GM19025 (cell line): Measurements from ENCODE around the gene SPACA7.

ENCODE experiments used
- ATAC-seq: cut with Tn5 transposase; IDR thresholded peaks from one replicate; pipeline ENCODE4 v1.9.1; 2021; ENCODE audit warnings: mild to moderate bottlenecking, low read depth, moderate library complexity; ENCODE audit not compliant: unreplicated experiment

SPACA7 gene

GRCh38 chr13:112446867-112447266 is 70.7 kb downstream of the SPACA7 start:
- ATAC-seq, result no peak

DNA sequence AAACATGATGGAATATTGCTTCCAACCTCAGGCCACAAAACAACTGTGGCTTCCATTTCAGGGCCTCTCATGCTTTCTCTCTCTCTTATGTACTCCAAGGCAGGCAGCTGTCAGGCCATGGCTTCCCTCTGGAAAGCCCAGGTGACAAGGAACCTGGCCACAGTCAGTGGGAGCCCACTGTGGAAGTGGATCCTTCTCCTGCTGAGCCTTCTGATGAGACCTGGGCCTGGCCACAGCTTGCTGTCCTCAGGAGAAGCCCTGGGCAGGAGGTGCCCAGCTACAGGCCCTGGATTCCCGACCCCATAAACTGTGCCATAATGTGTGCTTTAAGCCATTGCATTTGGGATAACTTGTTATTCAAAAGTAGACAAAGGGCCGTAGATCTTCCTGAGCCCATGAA is 71.2 kb downstream of the SPACA7 start:
- no peak for ATAC-seq

DNA sequence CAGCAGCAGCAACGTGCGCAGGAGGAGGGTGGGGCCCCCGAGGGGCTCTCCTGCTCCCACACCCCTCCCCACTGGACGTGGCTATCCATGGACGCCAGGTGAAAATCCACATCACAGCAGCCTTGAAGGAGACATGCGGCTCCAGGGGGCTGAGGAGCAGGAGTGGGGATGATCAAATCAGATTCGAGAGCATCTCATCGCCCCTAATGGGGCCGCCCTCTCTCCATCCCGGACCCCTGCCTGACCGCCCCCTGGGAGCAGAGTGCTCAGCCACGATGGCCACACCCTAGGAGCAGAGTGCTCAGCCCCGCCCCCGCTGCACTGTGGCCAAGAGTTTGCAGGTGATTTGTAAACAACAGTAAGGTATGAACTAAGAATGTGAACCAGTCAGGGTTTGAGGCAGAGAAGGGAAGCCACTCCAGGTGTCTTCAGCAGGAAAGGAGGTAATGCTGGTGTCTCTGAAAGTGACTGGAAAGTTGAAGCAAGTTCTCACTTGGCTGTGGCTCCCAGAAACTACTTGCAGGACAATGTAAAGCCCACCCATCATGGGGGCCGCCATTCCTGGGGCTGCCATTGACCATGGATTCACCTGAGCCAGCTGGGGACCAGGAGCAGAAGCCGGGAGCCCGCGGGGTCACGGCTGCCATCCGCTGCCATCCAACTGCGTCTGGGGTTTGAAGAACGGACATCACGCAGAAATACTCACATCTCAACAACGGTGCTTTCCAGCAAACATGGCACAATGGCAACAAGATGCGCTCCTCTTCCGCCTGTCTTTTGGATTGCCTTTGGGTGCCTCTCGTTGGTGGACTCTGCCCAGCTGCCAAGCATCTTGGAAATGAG is 71.8 kb downstream of the SPACA7 start:
- no peak for ATAC-seq

GRCh38 chr13:112448621-112449544 is 72.7 kb downstream of the SPACA7 start:
- ATAC-seq, result no peak

- ATAC-seq, result no peak
These were observed 73.4 kb downstream of the SPACA7 start for GRCh38 chr13:112449545-112449930.

DNA sequence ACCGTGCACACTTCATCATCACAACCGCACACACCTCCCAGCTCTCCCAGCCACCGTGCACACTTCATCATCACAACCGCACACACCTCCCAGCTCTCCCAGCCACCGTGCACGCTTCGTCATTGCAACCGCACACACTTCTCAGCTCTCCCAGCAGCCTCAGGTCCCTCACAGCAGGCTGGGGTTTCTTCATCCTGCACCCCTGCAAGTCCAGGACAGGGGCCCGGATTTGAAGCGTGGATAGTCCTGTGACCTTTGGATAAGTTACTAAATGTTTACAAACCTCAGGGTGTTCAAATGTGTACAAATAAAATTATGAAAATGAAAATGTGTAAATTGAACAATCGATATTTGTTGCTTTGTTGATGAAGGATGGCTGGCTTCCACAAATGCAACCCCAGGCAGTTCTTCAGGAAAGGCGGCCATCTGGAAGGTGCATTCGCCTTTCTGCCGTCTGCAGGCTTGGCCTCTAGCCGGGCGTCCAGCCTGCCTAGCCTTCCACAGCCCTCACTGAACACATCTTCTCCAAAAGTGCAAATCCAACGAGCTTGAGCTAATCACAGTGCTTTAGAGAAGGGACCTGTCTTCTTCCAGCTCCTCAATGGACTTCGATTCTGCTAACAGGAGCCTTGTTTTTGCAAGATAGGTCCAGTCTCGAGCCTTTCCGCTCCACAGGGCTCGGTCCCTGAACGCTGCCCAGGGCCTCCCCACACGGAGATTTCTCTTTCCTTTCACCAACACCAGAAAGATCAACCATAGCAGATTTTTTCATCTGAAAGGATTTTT is 74.2 kb downstream of the SPACA7 start:
- ATAC-seq, result no peak

DNA sequence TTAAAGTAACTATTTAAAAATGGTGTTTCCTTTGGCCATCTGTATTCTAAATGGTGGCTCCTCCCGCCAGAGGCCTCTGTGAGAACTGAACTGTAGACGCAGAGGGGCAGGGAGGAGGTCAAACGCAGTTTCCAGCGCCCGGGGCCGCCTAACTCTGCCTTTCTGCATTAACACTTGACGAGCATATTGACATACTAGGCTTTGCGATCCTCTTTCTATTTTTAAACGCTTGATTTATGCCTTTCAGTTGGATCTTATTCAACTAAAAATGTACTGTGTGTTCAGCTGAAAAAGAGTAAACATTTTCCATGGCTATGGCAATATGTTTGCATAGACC is 74.7 kb downstream of the SPACA7 start:
- ATAC-seq, result no peak

DNA sequence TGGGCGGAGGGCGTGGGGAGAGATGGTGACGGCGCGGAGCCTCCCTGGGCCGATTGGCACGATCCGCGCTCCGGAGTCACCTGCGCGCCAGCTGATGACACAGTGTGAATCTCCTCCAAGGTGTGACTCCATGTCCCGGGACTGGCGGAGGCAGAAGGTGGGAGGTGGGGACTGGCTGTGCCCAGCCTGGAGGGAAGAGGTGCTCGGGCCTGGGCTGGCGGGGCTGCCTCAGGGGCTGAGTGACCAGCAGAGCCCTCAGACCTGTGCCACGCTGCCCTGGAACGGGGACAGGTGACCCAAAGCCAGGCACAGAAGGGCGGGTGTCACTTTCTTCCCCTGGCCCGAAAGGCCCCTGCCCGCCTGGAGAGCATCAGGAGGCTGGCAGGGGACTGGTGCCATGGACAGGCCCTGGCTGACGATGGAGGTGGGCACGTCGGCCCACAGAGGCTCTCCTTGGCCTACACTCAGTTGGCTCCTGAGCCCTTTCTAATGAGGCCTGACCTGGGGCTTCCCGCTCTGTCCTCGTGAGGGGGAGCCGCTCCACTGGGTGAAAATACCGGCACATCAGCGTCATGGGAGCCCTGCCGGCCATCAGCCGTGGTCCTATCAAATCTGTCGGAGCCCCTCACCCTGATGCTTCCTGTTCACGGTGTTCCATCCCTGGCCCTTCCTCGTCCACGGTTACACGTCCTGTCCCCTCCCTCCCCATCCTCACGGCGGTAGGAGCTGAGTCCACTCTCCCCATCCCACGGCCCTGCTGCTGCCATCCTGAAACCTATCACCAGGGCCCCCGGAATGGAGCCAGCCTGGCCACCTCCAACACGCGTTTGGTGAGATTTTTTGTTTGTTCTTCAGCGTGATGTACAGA is 75.6 kb downstream of the SPACA7 start:
- ATAC-seq, result no peak

DNA sequence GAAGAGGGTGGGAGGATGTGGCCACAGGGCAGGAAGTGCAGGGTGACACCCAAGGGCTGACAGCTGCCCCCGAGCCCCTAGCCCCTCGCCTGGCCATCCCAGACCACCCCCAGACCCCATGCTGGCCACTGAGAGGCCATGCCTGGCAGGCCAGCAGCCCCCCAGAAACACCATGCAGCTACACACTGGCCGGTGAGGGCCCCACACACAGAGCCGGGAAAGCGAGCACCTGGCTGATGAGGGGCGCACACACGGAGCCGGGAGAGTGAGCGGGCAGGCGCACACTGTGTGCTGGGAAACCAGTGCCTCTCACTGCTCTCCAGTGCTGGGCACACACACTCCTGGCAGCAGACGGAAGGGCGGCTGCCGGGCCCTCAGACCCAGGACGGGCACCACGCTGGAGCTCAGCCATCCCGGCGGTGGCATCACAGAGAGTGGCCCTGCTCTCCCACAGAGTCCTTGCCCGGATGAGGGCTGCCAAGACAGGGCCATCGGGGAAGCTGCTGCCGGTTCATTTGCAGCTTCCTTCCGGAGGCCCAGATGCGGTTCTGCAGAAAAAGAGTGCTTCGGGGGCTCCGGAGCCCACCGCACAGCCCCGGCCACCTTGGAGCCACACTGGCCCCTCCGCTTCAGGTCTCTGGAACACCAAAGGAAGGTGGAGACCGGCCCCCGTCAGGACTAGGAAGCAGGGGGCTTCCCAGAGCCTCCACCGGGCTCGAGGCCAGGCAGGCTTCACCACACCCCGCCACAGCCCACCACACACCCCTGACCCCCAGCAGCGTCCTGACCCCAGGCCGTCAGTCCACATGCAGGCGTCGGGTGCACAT is 76.4 kb downstream of the SPACA7 start:
- no peak for ATAC-seq

DNA sequence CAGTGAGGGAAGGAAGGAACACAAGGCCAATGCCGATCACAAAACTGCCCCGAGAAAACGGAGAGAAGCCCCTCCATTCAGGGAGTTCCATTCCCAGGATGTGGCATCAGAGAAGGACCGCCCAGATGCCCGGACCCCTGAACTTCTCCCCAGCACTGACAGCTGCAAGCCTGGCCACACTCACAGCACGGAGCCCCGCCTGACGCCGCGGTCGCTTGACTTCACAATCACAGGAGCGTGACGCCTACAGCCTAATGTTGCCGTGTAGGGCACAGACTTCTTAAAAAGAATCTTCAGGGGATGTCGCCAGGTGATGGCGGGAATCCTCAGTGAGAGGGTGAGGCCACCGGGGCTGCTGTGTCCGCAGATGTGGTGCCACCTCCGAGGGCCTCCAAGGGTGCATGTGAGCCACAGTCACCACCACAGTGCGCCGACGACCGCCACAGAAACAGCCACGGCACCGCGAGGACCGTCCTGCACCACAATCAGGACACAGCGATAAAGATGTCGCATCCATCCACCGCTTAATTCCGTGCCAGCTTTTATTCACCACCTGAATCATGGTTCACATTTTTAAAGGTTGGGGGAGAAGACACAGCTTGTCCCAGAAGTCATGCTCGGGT is 77.2 kb downstream of the SPACA7 start:
- ATAC-seq, result no peak

DNA sequence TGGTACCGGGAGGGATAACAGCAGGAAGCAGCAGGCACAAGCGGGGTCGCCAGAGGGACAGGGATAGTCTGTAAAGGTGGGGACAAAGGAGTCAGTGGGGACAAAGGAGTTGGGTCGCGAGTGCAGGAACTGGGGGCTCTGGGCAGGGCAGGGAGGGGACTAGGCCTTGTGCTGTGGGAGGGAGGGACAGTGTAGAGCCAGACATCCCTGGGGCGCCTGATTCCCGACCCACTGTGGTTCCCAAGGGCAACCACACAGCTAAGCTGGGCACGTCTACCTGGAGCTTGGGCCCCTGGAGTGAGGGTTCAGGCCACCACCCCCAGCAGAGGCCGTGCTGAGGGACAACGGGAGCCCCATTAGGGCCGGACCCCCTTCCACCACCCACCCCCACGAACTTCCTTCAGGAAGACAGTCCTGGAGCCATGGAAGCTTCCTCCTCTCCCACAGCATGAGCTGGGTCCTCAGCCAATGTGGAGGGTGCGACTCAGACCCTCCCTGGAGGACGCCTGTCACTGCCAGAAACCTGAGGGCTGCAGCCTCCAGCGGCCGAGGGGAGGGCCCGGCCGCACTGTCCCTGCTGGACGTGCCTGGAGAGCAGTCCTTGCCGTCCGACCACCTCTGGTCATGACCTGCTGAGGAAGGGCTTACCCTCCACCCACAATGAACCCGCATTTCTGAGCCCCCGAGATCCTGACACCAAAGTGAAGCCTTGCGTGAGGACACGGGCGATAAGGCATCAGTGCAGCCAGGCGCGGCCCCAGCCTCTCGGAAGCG is 77.9 kb downstream of the SPACA7 start:
- ATAC-seq, result no peak

DNA sequence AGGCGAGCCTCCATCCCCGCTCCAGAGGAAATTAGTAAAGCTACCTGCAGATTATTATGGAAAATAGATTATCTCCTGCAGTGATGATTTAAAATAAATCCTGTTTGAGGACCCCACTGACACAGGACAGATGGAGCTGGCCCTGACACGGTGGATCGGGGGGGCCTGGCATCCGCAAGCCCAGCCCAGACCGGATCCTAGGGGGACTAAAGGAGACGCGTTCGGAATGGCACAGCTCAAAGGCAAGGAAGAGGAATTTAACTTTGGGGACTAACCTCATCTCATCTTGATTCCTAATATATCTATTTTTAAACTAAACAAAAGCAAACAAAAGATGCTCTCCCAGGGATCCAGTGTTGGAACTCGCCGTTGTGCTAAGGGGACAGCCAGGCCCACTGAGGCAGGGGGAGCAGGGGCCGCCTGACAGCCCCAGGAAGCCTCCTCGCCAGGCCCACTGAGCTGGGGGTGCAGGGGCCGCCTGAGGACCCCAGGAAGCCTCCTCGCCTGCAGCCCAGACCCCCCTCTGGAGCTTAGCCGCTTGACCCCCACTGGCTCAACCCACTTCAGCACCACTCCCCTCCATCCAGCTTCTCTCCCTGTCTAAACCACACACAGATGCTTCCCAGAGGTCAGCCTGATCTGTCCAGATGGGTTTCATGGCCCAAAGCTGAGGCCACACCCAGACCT is 78.6 kb downstream of the SPACA7 start:
- no peak for ATAC-seq

- ATAC-seq, result no peak
These were observed 79.4 kb downstream of the SPACA7 start for GRCh38 chr13:112455476-112456059.

DNA sequence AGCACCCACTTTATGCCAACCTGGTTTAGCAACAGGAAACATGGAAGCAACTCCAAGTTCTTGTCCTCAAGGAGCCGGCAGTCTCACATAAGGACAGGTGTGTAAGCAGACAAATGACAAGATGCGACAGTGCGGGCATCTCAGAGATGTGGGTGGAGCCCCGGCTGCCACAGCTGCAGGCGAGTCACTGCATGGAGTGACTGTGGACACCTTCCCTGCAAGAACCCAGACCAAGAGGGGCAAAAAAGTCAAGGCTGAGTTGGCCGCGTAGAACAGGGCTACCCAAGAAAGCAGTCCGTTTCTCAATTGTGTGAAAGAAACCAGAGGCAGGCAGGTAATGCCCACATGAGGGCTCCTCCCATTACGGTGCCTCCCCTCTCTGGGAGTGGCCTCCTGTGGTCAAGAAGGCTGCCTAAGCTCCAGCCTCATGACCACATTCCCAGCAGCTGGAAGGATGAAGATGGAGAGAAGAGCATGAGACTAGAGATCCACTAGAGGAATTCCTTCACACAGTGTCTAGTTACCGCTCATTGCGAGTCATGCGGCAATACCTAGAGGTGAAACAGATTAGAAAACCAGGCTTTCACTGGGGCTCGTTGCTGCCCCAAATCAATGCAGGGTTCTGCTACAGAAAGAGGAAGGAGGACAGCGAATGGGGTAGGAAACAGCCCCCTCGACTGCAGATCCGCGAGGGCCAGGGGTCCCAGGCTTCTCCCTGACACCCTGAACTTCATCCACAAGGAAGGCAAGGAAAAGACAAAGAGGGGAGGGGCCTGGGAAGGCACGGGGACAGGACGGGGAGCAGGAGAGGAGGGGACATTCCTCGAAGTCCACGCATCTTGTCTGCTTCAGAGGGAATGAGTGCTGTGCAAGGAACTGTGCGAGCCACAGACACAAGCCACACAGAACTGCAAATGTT is 80.2 kb downstream of the SPACA7 start:
- ATAC-seq, result no peak

DNA sequence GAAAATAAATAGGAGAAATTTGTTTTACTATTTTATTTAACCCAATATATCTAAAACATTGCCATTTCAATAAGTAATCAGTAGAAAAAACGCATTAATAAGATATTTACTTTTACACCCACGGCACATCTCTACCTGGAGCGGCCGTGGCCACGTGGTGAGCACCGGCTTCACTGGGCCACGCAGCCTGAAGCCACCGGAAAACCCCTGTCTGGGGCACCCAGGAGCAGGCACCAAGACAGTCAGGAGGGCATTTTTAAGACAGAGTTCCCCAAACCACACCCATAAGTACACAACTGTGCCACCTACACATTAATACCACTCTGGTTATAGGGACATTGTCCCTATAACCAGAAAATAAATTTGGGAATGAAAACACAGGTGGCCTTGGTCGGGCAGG is 80.9 kb downstream of the SPACA7 start:
- no peak for ATAC-seq

DNA sequence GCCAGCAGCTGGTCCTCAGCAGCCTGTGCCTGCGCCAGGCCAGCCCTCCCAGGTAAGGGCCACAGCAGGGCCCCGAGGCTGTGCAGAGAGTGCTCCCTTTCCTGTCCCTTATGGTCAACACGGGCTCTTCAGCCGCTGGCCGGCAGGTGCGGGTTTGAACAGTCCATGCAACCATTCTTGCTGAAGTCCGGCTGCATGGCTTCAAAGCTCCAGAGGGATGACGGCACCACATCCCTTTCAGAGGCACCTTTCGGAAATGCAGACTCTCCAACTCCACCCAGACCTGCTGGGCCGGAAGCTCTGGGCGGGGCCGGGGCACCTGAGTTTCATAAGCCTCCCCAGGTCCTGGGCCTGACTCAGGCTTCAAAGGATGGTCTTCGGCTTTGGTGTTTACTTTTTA is 81.3 kb downstream of the SPACA7 start:
- ATAC-seq, result no peak
